ENCODE data around the gene ZBTB44.

The ZBTB44 gene

DNA sequence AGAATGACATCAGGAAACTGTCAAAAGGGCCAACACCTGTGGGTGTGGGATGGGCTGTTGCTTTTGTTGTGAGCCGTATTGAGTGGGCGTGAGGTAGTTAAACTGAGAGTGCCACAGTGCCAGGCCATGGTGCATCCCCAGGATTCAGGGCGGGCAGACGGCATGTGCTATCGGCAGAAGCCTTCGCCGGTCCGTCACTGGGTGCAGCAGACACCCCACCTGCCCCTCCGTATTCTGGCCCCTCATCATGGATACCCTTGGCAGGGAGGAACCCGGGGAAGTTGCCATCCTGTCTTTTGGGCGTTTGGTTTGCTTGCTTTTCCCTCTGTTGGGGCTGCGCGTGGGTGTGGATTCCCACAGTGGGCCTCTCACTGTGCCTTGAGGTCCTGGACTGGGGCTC, 127.6 kb downstream of the ZBTB44 start:
- Mint-ChIP-seq H3K9me3 (no peaks in the 10 kb centered on the region), H3K4me1 (peaks cover 18% of the 10 kb centered on the region), H3K4me3 (no peak overlapping the region), H3K36me3 (ENCODE audit: low read depth) (no peaks in the 10 kb centered on the region), H3K27me3 (ENCODE audit: low read depth, poor library complexity) (peaks cover 3% of the 10 kb centered on the region), H3K27ac (no peak overlapping the region)
- TF ChIP-seq, protein P1, sequence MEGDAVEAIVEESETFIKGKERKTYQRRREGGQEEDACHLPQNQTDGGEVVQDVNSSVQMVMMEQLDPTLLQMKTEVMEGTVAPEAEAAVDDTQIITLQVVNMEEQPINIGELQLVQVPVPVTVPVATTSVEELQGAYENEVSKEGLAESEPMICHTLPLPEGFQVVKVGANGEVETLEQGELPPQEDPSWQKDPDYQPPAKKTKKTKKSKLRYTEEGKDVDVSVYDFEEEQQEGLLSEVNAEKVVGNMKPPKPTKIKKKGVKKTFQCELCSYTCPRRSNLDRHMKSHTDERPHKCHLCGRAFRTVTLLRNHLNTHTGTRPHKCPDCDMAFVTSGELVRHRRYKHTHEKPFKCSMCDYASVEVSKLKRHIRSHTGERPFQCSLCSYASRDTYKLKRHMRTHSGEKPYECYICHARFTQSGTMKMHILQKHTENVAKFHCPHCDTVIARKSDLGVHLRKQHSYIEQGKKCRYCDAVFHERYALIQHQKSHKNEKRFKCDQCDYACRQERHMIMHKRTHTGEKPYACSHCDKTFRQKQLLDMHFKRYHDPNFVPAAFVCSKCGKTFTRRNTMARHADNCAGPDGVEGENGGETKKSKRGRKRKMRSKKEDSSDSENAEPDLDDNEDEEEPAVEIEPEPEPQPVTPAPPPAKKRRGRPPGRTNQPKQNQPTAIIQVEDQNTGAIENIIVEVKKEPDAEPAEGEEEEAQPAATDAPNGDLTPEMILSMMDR (IDR thresholded peaks at IDR 0.05): no peak
- DNase-seq: no peak

- Mint-ChIP-seq H3K36me3 (ENCODE audit: low read depth) (no peaks in the 10 kb centered on the region), H3K9me3 (no peaks in the 10 kb centered on the region), H3K4me3 (no peak overlapping the region), H3K27ac (no peak overlapping the region), H3K4me1 (peaks cover 48% of the 10 kb centered on the region), H3K27me3 (ENCODE audit: low read depth, poor library complexity) (peaks cover 3% of the 10 kb centered on the region)
- TF ChIP-seq, protein P1 (IDR thresholded peaks at IDR 0.05): no peak
- DNase-seq: no peak
Measured at GRCh38 chr11:130183878-130184610, 130.7 kb downstream of the ZBTB44 start.

DNA sequence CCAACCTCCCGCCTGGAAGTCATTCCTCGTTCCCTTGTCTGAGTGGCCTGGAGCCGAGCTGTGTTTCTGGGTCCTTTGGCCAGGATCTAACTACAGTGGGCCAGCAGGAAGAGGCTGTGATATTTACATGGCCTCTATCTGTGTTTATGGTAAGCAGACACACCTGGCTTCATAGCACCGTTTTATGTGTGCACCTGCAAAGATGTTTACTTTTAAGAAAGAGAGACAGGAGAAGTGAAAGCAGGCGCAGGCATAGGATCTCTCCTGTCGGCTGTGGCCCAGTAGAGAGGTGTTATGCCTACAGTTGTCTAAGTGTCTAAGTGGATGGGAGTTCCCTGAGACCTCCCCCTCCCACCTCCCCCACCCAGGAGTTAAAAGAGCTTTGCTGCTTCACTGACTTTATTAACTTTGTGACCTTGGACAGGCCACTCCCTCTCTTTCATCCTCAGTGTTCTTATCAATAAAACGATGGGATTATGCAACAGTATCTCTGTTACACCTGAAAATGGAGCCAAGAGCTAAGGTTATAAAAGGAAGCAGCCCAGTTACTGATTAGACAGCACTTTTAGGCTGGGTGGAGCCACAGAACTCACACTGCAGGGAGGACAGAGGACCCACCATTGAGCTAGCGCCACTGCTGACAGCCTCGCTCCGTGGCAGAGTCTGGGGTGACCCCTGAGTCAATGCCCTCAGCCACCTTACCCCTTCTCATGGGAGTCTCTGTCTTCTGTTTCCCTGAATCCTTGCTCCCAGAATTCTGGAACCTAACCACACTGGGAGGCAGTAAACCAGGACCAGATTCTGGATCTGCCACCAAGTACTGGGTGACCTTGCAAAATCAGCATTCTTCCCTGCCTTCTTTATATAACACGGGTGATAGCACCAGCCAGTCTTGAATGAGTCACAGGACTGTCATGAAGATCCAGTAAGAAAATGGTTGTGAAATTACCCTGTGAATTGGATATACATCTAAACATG, 133.1 kb downstream of the ZBTB44 start:
- Mint-ChIP-seq H3K27me3 (ENCODE audit: low read depth, poor library complexity) (no peaks in the 10 kb centered on the region), H3K27ac (peak overlapping the region; percentile 57), H3K36me3 (ENCODE audit: low read depth) (no peaks in the 10 kb centered on the region), H3K4me1 (peaks cover 62% of the 10 kb centered on the region), H3K4me3 (peak overlapping the region; percentile 18), H3K9me3 (no peaks in the 10 kb centered on the region)
- peak; percentile 21 for DNase-seq
- TF ChIP-seq, protein P1 (IDR thresholded peaks at IDR 0.05): no peak

DNA sequence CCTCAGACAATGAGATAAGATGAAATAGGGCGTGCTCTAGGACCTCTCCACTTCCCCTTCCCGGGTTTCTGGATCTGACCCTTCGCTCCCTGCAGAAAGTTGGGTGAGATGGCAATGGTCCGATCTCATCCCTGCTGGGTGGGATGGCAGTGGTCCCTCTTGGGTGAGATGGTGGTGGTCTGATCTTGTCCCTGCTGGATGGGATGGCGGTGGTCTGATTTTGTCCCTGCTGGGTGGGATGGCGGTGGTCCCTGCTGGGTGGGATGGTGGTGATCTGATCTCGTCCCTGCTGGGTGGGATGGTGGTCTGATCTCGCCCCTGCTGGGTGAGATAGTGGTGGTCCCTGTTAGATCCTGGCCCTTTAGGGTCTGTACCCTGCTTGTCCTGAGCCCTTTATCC, 133.8 kb downstream of the ZBTB44 start:
- Mint-ChIP-seq H3K27ac (no peak overlapping the region), H3K27me3 (ENCODE audit: low read depth, poor library complexity) (no peaks in the 10 kb centered on the region), H3K4me3 (peak overlapping the region; percentile 18), H3K9me3 (peaks cover 2% of the 10 kb centered on the region), H3K4me1 (peaks cover 62% of the 10 kb centered on the region), H3K36me3 (ENCODE audit: low read depth) (no peaks in the 10 kb centered on the region)
- no peak for DNase-seq
- TF ChIP-seq, protein P1 (IDR thresholded peaks at IDR 0.05): no peak

DNA sequence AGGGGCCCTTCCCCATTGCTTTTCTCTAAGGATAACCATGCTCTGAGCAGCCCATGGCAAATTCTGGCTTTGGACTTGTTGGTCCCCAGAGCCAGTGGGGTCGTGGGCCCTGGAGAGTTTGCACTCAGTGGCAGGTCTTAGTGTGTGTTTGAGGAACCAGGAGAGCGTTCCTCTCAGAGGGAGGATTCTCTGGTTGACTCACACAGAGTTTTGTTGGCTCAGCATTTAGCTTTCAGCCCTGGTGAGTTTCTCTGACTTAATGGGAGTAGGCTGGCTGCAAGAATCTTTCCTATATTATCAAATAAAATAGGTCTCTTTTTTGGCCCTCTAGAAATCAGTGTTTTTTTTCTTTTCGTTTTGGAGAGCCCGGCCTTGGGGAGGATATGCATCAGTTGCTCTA, 134.2 kb downstream of the ZBTB44 start:
- Mint-ChIP-seq H3K4me1 (peaks cover 62% of the 10 kb centered on the region), H3K4me3 (peak overlapping the region; percentile 18)
- no peak for DNase-seq

More for the DNA sequence above, 134.2 kb downstream of the ZBTB44 start:
- H3K27ac Mint-ChIP-seq: no peak overlapping the region
- TF ChIP-seq, protein P1 (IDR thresholded peaks at IDR 0.05): no peak
- no peaks in the 10 kb centered on the region for H3K27me3 Mint-ChIP-seq (ENCODE audit: low read depth, poor library complexity)
- no peaks in the 10 kb centered on the region for H3K36me3 Mint-ChIP-seq (ENCODE audit: low read depth)
- H3K9me3 Mint-ChIP-seq: peaks cover 4% of the 10 kb centered on the region

All from nephron progenitor cell (in vitro differentiated cells).